HuH-7 (cell line): ENCODE data around the gene LIMD2.
A peak's percentile ranks its signal among the peaks of the same experiment; 100 is the strongest.

Experiments
- DNase-seq: peaks from one replicate; pipeline ENCODE4 v3.0.0; 2011; ENCODE audit warnings: low spot score

Gene LIMD2

DNA sequence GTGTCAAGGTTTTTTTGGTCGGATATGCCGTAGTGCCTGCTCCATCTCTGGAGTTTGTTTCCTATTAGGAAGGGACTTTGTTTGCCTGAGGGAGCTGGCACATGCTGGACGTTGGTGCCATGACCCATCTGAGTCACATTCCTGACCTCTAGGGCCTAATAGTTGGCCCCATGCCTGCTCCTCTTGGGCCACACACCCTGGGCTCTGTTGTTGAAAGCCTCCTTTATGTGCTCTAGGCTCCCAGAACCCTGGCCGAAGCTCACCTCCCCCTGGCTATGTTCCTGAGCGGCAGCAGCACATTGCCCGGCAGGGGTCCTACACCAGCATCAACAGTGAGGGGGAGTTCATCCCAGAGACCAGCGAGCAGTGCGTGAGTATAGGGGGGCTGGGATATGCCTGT lies 18.4 kb downstream of the LIMD2 start:
- DNase-seq, result no peak

DNA sequence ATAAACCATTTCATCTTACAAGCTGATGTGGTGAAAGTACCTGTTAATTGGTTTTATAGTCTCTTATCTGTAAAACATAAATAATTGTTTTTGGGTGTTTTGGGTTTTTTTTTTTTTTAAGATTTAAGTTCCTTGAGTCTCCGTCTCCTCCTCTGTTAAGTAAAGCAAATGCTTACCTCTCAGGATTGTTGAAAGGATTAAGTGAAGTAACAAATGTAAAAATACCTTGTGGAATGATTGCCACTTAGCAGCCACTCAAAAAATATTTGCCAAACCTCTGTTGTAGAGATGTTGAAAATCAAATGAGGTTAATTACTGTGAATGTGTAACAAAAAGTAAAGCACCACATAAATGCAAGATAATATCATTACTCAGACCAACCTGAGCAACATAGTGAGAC lies 19.2 kb downstream of the LIMD2 start:
- DNase-seq, result no peak

DNA sequence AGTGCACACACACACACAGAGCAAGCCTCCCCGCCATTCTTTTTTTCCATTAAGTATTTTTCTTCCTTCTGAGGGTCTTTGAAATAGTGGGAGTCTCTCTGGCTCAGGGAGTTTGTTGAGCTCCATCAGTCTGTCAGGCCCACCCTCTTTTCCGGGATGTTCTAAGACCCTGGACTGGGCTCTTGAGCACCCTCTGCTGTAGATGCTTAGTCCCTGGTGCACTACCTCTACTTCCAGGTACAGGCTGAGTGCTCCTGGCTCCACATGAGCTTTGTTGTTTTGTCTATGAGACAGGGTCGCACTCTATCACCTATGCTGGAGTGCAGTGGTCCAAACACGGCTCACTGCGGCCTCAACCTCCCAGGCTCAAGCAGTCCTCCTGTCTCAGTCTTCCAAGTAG lies 20.7 kb downstream of the LIMD2 start:
- no peak for DNase-seq

DNA sequence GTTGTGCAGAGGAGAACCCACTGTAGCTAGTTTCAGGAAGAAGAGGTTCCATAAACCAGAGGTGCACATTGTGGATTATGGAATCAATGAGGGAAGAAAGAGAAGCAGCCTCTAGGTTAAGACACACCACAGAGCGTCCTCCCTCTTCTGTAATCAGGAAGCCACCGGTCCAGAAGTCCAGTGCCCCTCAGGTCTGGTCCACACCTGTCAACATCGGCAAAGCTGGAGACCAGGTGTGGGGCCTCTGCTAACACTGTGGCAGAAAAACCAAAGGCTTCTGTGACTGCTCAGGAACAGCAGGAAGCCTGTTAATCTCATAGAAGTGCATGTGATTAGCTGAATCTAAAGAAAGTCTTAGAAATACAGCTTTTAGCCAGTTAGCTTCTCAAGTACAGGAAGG lies 23.3 kb downstream of the LIMD2 start:
- no peak for DNase-seq

DNA sequence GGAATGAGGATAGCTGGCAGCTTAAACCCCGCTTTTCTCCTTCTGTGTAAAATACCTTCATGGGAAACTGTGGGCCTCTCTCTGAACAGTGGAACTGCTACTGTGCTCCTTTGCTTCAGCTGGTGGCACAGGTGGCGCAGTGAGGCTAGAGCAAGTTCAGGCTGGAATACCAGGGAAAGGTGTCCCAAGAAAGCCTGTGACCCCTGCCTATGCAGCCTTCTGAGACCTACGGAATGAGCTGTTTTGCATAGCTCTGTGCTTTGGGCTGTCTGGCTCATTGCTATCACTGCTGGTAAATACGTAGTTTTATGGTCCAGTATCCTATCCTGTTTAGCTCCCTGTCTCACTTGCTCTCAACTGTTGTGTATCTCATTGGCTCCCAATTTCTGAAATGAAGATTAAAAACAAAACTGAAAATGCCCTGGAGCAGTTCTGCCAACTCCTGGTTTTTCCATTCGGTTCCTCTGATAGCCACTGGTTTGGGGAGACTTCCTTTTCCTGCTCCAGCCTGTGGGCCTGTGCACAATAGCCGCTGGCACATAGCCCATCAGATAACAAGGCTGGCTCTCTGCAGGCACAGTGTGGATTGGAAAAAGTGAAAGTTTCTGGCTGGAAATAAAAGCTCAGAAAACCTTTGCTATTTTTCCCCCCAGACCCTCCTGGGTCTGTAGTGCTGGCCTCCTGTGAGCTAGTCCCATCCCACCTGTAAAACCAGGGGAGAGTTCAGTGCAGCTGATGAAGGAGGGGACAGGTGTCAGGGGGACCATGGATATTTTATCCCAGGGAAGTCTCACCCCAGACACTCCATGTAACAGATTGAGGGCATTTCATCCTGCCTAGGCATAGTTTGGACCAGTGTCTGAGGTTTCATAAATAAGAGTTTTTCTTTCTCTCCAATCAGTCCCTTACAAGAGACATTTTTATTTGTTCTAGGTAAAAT lies 24.0 kb downstream of the LIMD2 start:
- peak; percentile 64 for DNase-seq

DNA sequence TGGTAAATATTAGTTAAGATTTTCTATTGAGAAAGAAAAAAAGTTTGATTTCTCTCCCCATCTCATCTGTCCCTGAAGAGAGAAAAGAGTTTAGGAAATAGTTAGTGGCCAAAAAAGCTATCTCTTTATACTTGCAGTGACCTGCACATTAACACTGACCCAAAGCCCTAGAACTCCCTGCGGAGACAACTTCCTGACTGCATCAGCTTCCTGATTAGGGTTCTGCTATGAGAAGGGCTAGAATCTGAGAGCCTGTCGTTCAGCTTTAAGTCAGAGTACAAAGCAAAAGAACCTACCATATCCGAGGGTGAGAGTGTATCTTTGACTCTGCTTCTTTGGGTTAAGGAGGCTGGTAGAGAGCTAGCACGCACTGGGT lies 24.7 kb downstream of the LIMD2 start:
- no peak for DNase-seq

DNA sequence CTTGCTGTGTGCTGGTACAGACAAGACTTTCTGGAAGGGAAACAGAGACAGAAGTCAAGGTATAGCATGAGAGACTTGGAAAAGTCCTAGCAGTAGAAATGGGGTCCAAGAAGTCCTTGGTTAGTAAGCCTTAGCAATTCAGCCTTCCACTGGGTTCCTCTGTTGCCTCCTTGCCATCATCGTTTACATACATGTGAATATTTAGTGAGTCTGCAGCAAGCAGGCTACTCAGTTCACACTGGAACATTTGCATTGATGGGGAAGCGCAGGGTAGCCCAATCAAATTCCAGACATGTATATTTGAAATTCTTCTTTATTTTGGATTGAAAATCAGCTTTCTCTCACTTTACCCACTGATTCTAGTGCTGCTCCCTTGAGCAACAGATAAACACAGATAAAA lies 27.1 kb downstream of the LIMD2 start:
- no peak for DNase-seq

DNA sequence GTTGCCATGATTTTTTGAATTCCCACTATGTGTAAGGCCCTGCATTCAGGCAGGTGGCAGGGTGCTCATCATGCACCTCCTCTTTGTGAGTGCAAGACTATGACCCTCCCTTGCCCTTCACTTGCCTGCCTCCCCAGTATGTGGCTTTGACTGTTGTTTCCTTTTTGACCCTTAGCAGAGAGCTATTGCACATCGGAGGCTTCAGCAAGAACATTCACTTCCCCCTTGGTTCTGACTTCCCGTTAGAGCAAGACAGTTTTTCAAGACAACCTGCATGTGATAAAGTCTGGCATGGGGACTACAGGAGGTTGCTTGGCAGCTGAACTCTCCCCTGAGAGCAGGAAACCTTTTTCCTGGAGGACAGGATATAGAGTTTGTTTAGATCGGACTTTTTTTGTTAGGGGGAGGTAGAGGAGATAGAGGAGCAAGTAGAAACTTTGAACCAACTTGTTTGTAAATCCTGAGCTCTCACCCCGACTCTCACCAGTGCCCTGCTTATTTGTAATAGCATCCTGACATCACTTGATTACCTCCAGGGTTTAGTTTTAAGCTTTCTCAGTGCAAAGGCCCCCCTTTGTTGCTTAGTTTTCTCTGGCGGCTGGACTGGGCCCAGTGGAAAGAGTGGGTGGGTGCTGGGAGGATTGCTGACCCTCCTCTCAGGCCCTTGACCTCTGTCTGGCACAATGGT lies 34.3 kb downstream of the LIMD2 start:
- DNase-seq, result no peak

DNA sequence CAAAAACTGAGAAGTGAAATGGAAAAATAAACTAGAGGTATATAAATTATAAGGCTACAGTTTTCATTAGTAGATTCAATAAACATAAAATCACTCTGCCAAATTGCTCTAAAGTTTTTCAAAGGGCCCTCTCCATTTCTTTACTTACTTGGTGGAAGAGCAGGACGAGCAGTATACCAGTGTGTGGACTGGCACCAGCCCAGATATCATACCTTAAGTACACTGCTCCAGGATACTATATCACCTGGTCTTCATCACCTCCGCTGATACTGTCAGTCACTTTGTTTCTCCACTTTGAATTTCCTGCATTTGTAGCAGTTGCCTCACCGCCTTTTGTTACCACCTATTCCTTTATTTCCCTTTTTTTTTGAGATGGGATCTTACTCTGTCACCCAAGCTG lies 40.1 kb downstream of the LIMD2 start:
- DNase-seq, result no peak

DNA sequence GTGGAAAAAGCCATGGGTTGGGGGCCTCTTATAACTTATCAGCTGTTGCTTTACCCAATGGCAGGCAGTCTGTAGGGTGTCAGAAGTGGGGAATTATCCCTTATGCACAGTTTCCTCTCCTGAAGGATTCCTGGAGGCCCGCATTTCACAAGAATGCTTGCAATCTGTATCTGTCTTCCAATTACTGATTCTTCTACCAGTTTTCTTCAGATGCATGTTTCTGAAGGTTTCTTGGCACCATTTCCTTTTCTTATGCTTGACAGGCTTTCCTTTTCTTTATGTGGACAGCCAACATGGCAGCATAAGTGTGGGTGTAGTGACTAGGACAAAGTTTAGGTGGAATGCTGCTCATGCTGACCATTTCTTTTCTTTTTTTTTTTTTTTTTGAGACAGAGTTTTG lies 41.6 kb downstream of the LIMD2 start:
- DNase-seq, result no peak

DNA sequence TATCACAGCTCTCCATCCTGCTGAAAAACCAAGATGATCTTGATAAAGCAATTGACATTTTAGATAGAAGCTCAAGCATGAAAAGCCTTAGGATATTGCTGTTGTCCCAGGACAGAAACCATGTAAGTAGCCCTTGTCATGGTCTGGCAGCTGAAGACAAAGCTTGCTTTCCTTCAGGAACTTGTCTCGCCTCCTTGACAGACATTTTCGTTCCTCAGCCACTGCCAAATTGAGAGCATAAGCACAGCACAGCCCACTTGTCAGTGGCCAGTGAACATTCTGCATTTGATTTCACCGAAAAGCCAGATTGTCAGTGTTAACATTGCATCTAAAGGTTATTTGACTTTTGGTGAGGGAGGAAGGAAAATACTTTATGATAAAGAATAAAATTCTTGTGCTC lies 42.1 kb downstream of the LIMD2 start:
- no peak for DNase-seq

DNA sequence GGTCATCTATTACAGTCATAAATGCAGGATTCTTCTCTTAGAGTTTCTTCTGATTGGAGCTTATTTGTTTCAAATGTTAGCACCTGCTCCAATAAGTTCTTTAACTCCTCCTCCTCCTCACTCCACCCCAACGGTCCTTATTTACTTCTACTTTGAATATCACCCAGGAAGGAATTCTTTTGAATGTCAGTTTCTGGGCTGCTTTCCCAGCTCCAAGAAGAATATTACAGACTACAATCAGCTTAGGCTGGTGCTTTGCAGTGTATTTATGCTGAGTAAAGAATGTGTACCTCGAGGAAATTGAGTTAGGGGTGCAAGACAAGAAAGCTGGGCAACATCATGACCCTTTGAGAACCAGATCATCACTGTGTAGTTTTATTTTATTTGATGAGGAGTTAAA lies 46.9 kb downstream of the LIMD2 start:
- DNase-seq, result no peak

DNA sequence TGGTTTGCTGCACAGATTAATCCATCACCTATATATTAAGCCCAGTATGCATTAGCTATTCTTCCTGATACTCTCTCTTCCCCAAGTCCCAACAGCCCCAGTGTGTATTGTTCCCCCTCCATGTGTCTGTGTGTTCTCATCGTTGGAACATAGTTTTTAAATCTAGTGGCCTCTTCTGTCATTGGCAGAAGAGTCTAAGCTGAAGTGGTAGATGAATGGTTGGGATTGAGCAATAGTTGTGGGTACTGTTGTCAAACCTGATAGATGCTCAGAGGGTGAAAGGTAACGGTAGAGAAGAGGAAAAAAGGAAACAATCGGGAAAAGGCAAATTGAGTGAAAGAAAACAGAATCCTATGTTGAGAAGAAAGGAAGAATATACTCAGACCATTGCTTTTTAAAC lies 47.8 kb downstream of the LIMD2 start:
- DNase-seq, result no peak

DNA sequence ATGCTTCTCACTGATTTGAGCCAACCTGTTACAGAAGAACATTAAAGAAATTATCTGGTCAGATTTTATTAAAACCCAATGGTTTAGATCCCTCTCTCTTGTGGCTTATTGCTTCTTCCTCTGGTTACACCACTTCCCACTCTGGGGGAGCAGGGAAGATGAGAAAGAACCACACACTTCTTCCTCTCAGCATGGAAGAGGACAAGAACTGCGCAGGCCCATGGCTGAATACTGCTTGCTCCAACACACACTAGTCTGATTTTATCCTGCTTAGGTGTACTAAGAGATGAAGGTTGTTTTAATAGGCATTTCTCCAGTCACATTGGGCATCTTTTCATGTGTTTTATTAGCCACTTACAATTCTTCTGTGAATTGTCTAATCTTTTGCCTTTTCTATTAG lies 50.1 kb downstream of the LIMD2 start:
- no peak for DNase-seq

DNA sequence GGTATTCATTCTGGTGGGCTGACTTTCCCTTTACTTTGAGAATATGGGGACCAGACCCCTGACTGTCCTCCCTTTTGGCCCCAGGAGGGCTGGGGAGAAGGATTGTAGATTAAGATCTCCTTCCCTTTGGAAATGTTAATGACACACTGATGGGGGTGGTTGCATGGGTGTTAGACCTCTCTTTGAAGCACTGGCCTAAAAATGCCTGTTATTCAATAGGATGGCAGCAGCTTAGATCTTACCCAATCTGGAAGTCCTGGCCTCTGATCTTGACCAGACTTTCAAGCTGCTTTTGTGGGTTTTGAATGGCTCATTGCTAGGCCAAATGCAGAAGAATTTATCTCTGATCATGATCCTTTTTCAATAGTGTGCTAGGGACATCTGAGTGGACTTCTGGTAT lies 52.0 kb downstream of the LIMD2 start:
- no peak for DNase-seq

DNA sequence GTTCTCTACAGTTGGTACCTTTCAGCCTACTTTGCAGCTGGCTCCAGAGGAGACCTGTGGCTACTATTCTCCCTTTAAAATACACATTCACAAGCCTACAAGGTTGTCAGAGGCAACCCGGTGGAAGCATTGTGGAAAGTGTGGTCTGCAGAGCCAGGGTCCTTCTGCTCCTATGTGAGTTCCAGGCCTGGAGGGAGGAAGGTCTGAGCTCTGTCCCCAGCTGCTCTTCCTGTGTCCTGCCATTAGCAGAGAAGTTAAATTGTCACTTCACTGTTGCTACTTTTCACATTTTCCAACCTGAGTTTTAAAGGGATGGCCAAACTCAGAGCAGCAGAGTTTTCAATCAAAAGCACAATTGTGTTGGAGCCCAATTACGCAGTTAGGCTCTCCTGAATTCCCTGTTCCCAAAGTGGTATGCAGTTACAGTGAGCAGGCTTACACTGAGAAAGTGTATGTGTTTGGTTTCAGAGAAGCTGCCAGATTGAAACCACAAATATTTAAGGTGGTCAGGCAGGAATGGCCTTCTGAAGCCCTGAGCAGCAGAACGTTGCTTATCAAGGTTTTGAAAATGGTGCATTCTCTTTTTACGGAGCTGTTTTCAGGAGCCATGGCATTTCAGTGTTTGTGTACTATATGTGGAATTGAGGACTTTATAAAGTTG lies 52.7 kb downstream of the LIMD2 start:
- no peak for DNase-seq

DNA sequence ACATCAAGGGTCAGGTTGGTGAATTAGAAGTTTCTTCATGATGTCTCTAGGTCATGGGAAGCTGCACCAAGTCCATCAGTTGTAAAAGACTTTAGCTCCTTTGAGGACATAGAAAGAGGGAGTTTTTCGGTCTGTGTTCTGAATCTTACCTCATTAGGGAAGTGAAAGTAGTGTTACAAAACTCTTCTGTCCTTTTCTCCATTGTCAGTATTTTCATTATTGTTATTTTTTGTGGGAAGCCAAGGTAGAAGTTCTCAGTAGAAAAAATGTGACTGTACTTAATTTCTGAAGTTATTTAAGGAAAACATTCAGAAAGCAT lies 53.5 kb downstream of the LIMD2 start:
- no peak for DNase-seq
